Kidney (tissue), 14 donors: ENCODE results near the gene TAS2R7. TPM values are rescaled to one million over a fixed set of nuclear protein-coding genes. Genes with fewer than 3 reads are reported as not detected.
A peak's percentile ranks its signal among the peaks of the same experiment; 100 is the strongest.

Experiments used
- DNase-seq, 5 donors: peaks; one replicate each; pipeline ENCODE4 v3.0.0-alpha.2; 2013 to 2020
- FAIRE-seq: peaks from 2 replicates; lab custom pipeline; 2012; peaks lifted over from hg19 to GRCh38; lab: Jason Lieb, UNC
- H3K27ac ChIP-seq, 2 donors: one replicate each; pipeline ENCODE4 v1.7.0; 2013; ENCODE audit warnings: low read depth in 2 of 2, low read length in 2 of 2, inconsistent platforms in 1 of 2
- H3K27me3 ChIP-seq: one replicate; pipeline ENCODE4 v1.7.1; 2013; ENCODE audit warnings: low read length, inconsistent platforms; ENCODE audit not compliant: control insufficient read depth, insufficient read depth
- H3K36me3 ChIP-seq, 3 donors: one replicate each; pipeline versions ENCODE4 v1.7.0 to v1.7.1; 2013; ENCODE audit warnings: low read length in 3 of 3, control low read depth in 1 of 3, inconsistent platforms in 1 of 3; ENCODE audit not compliant: insufficient read depth in 3 of 3, control insufficient read depth in 2 of 3
- H3K4me1 ChIP-seq, 3 donors: one replicate each; pipeline versions ENCODE4 v1.7.0 to v1.7.1; 2013; ENCODE audit warnings: low read length in 3 of 3, inconsistent platforms in 1 of 3, low read depth in 1 of 3; ENCODE audit not compliant: control insufficient read depth in 2 of 3, insufficient read depth in 2 of 3
- H3K4me3 ChIP-seq, 3 donors: one replicate each; pipeline versions ENCODE4 v1.7.0 to v1.8.1; 2013; ENCODE audit warnings: low read length in 3 of 3, control low read depth in 1 of 3, inconsistent platforms in 1 of 3
- H3K9ac ChIP-seq, 3 donors: one replicate each; pipeline versions ENCODE4 v1.7.0 to v1.7.1; 2013; ENCODE audit warnings: low read length in 3 of 3, control low read depth in 1 of 3, inconsistent platforms in 1 of 3
- H3K9me3 ChIP-seq, 3 donors: one replicate each; pipeline versions ENCODE4 v1.7.0 to v1.7.1; 2013; ENCODE audit warnings: low read length in 3 of 3, control low read depth in 1 of 3, inconsistent platforms in 1 of 3; ENCODE audit not compliant: control insufficient read depth in 2 of 3, insufficient read depth in 1 of 3
- CTCF ChIP-seq: IDR thresholded peaks from 3 replicates; pipeline ENCODE4 v1.5.1; 2012; ENCODE audit warnings: mild to moderate bottlenecking, moderate library complexity, borderline replicate concordance; ENCODE audit not compliant: insufficient read depth; ENCODE audit errors: extremely low read depth
- intact Hi-C: fragments of 100-400 bp; cut with DNase I; formaldehyde crosslinking; loops from one replicate; pipeline ENCODE4 v1.11.1; 2022
- polyA plus RNA-seq: library from polyadenylated mRNA; stranded (reverse); fragments of 350-450 nt; fragmentation: Illumina TruSeq; extraction: RNeasy Lipid Tissue Mini Kit (QIAGEN cat#74804); gene quantifications from one replicate; pipeline ENCODE4 v1.2.3, GENCODE V29; 2014; ENCODE audit warnings: low read depth, low replicate concordance; ENCODE audit not compliant: insufficient read depth
- total RNA-seq: library from RNA; stranded (reverse); fragmentation: NEBNext Ultra II Directional; extraction: Animal tissue kit (Norgen Biotek cat#: 25700); gene quantifications from one replicate; pipeline ENCODE4 v1.2.1, GENCODE V29; 2021
- donor health status: control.
- donor health status: control.
- donor health status: control.
- donor health status: control.
- donor health status: control.
- donor health status: DM: yes; HTN: yes; CAD: no.
- donor health status: Normal renal cell carcinoma (clear cell type).

Gene TAS2R7
- total and polyA plus RNA-seq, 2 donors from 2014 or later = not detected

- DNase-seq (no peak), FAIRE-seq (no peak)
- no peak for TF ChIP-seq CTCF
- H3K9me3 ChIP-seq = no peaks in the 10 kb centered on the region
- H3K27me3 ChIP-seq = no peaks in the 10 kb centered on the region
- no peak overlapping the region for H3K27ac ChIP-seq
- H3K36me3 ChIP-seq = no peaks in the 10 kb centered on the region
- no peak overlapping the region for H3K9ac ChIP-seq
- H3K4me1 ChIP-seq = no peaks in the 10 kb centered on the region
- intact Hi-C loops = no loop called here
- H3K4me3 ChIP-seq = no peak overlapping the region
Measured at GRCh38 chr12:10783252-10783651, 19.2 kb downstream of the TAS2R7 start.

- no peaks in the 10 kb centered on the region for H3K4me1 ChIP-seq
- FAIRE-seq = no peak
Measured at GRCh38 chr12:10779103-10779502, 23.3 kb downstream of the TAS2R7 start.

GRCh38 chr12:10771132-10771733, 31.2 kb downstream of the TAS2R7 start:
- Histone ChIP-seq H3K9me3 (no peaks in the 10 kb centered on the region), H3K27me3 (no peaks in the 10 kb centered on the region), H3K4me1 (no peaks in the 10 kb centered on the region), H3K4me3 (no peak overlapping the region), H3K36me3 (no peaks in the 10 kb centered on the region), H3K27ac (no peak overlapping the region), H3K9ac (no peak overlapping the region)
- peak in 2 of 5 donors; percentile 21 to 55 for DNase-seq
- FAIRE-seq = peak; percentile 96
- intact Hi-C loops = loop anchor here (10.0 kb wide), 1 partner anchor 714 kb away; no protein-coding TSS in a partner anchor
- TF ChIP-seq CTCF = peak; percentile 45

More at GRCh38 chr12:10779103-10779502, 23.3 kb downstream of the TAS2R7 start:
- TF ChIP-seq CTCF = no peak
- no peak overlapping the region for H3K9ac ChIP-seq
- no peak overlapping the region for H3K4me3 ChIP-seq
- H3K36me3 ChIP-seq = no peaks in the 10 kb centered on the region
- H3K9me3 ChIP-seq = no peaks in the 10 kb centered on the region
- DNase-seq = no peak
- no peaks in the 10 kb centered on the region for H3K27me3 ChIP-seq
- no peak overlapping the region for H3K27ac ChIP-seq
- intact Hi-C loops = loop anchor here (10.0 kb wide), 1 partner anchor 706 kb away; no protein-coding TSS in a partner anchor

GRCh38 chr12:10759657-10760056, 42.8 kb downstream of the TAS2R7 start:
- H3K4me3 ChIP-seq = no peak overlapping the region
- no peak for TF ChIP-seq CTCF

More at GRCh38 chr12:10759657-10760056, 42.8 kb downstream of the TAS2R7 start:
- Histone ChIP-seq H3K27me3 (no peaks in the 10 kb centered on the region), H3K9me3 (peaks cover 0 to 11% (median 0%) of the 10 kb centered on the region in 3 donors), H3K4me1 (no peaks in the 10 kb centered on the region), H3K36me3 (no peaks in the 10 kb centered on the region), H3K9ac (no peak overlapping the region), H3K27ac (no peak overlapping the region)
- no peak for FAIRE-seq
- intact Hi-C loops = no loop called here
- no peak for DNase-seq
